Uterus (tissue), 4 donors: ENCODE measurements around the gene BRD2. TPM values are rescaled to one million over a fixed set of nuclear protein-coding genes. Genes with fewer than 3 reads are reported as not detected.

Source experiments
- DNase-seq, 2 donors: peaks; one replicate each; pipeline ENCODE4 v3.0.0-alpha.2; 2019 to 2020
- H3K27ac ChIP-seq, 2 donors: fragments of 200-600 bp; sonication (generic); 1 replicate in 1 of 2; 2 replicates in 1 of 2; pipeline ENCODE4 v1.5.1; 2016 to 2018
- H3K27me3 ChIP-seq, 2 donors: fragments of 200-600 bp; sonication (generic); one replicate each; pipeline ENCODE4 v1.5.1; 2018 to 2019; ENCODE audit warnings: control low read depth in 1 of 2
- H3K36me3 ChIP-seq, 2 donors: fragments of 200-600 bp; sonication (generic); one replicate each; pipeline ENCODE4 v1.5.1; 2019; ENCODE audit warnings: control low read depth in 1 of 2
- H3K4me1 ChIP-seq, 2 donors: fragments of 200-600 bp; sonication (generic); one replicate each; pipeline ENCODE4 v1.5.1; 2018 to 2019; ENCODE audit warnings: control low read depth in 1 of 2
- H3K4me3 ChIP-seq, 2 donors: fragments of 200-600 bp; sonication (generic); 1 replicate in 1 of 2; 2 replicates in 1 of 2; pipeline ENCODE4 v1.5.1; 2018 to 2019; ENCODE audit warnings: mild to moderate bottlenecking in 1 of 2
- H3K9me3 ChIP-seq, 2 donors: fragments of 200-600 bp; sonication (generic); one replicate each; pipeline ENCODE4 v1.5.1; 2019; ENCODE audit warnings: control low read depth in 1 of 2
- CTCF ChIP-seq, 4 experiments: fragments of 200-600 bp in 2 of 4; fragments of 450-650 bp in 2 of 4; sonication (generic) in 2 of 4; IDR thresholded peaks; one replicate each; pipeline ENCODE4 v1.5.1; 2016 to 2019; ENCODE audit warnings: antibody characterized with exemption in 4 of 4, mild to moderate bottlenecking in 2 of 4, moderate library complexity in 1 of 4
- POLR2A ChIP-seq, 2 donors: fragments of 450-650 bp; IDR thresholded peaks; one replicate each; pipeline ENCODE4 v1.6.1; 2016; ENCODE audit warnings: antibody characterized with exemption in 2 of 2, mild to moderate bottlenecking in 1 of 2, moderate library complexity in 1 of 2
- intact Hi-C: fragments of 100-400 bp; cut with DNase I; formaldehyde crosslinking; loops from one replicate; pipeline ENCODE4 v1.15.1; 2023; ENCODE audit warnings: low total_unique reads
- total RNA-seq, 4 donors: library from RNA; depleted of rRNA in 3 of 4; stranded (reverse); fragments of >200 nt in 3 of 4; gene quantifications; one replicate each; pipeline versions ENCODE4 v1.1.0 to v1.2.4, GENCODE V29; 2014 to 2023
- donor health status: DM: yes; HTN: yes; CAD: no.

The BRD2 gene
- total RNA-seq, 4 donors from 2014 or later: 42.5 to 202 (median 120) TPM

GRCh38 chr6:33007831-33008400 lies 39.5 kb downstream of the BRD2 start:
- intact Hi-C loops: no loop called here
- DNase-seq: no peak

GRCh38 chr6:33008944-33009861 lies 40.8 kb downstream of the BRD2 start, which contains the start of gene HLA-DOA:
Gene HLA-DOA, minus strand, starts transcription at chr6:33009591.
- Histone ChIP-seq H3K36me3 (no peaks in the 10 kb centered on the region), H3K9me3 (no peaks in the 10 kb centered on the region), H3K4me3 (no peak within 1 kb of the TSS), H3K27me3 (no peaks in the 10 kb centered on the region), H3K4me1 (no peaks in the 10 kb centered on the region), H3K27ac (peak within 1 kb of the TSS in 1 of 2 donors; percentile 57)
- intact Hi-C loops: no loop called here
- no peak for DNase-seq
- TF ChIP-seq CTCF (IDR thresholded peaks at IDR 0.05) (no peak), POLR2A (IDR thresholded peaks at IDR 0.05) (peak in 1 of 2 donors; percentile 24)

More at GRCh38 chr6:33007831-33008400, 39.5 kb downstream of the BRD2 start:
- H3K9me3 ChIP-seq: no peaks in the 10 kb centered on the region
- H3K36me3 ChIP-seq: no peaks in the 10 kb centered on the region
- H3K4me3 ChIP-seq: no peak overlapping the region
- no peak overlapping the region for H3K27ac ChIP-seq
- H3K27me3 ChIP-seq: no peaks in the 10 kb centered on the region
- H3K4me1 ChIP-seq: no peaks in the 10 kb centered on the region
- TF ChIP-seq CTCF (IDR thresholded peaks at IDR 0.05): no peak
- no peak for TF ChIP-seq POLR2A (IDR thresholded peaks at IDR 0.05)

- no peak for TF ChIP-seq CTCF (IDR thresholded peaks at IDR 0.05)
- TF ChIP-seq POLR2A (IDR thresholded peaks at IDR 0.05): no peak
- intact Hi-C loops: no loop called here
- Histone ChIP-seq H3K27me3 (no peaks in the 10 kb centered on the region), H3K4me1 (no peaks in the 10 kb centered on the region), H3K27ac (no peak overlapping the region), H3K4me3 (no peak overlapping the region), H3K9me3 (no peaks in the 10 kb centered on the region), H3K36me3 (no peaks in the 10 kb centered on the region)
- no peak for DNase-seq
Measured at GRCh38 chr6:33010356-33010755, 42.0 kb downstream of the BRD2 start.

GRCh38 chr6:33013608-33014007 lies 45.2 kb downstream of the BRD2 start:
- DNase-seq: no peak
- no peaks in the 10 kb centered on the region for H3K4me1 ChIP-seq
- H3K36me3 ChIP-seq: no peaks in the 10 kb centered on the region
- H3K4me3 ChIP-seq: no peak overlapping the region
- H3K27ac ChIP-seq: no peak overlapping the region
- intact Hi-C loops: no loop called here
- H3K27me3 ChIP-seq: no peaks in the 10 kb centered on the region
- TF ChIP-seq POLR2A (IDR thresholded peaks at IDR 0.05) (no peak), CTCF (IDR thresholded peaks at IDR 0.05) (no peak)
- no peaks in the 10 kb centered on the region for H3K9me3 ChIP-seq
